ENCODE measurements around the gene SGMS1. TPM values are rescaled to one million over a fixed set of nuclear protein-coding genes. Genes with fewer than 3 reads are reported as not detected.

The SGMS1 gene
- polyA plus RNA-seq, 1 donor (not counting 4 experiments of a cell fraction or from before 2014, with no cell fraction given) = 18.3 TPM

GRCh38 chr10:50360077-50360850 lies 263.5 kb downstream of the SGMS1 start:
- H3K36me3 ChIP-seq (ENCODE audit: control insufficient read depth in 2 of 2, extremely low read depth in 1 of 2, insufficient read depth in 2 of 2, low read length in 2 of 2) = no peaks in the 10 kb centered on the region
- no peak overlapping the region for H3K9ac ChIP-seq (ENCODE audit: control insufficient read depth, extremely low read depth, insufficient read depth, low read length)
- no peak overlapping the region for H3K4me2 ChIP-seq (ENCODE audit: control insufficient read depth, extremely low read depth, insufficient read depth, low read depth, low read length)
- peaks cover 10% of the 10 kb centered on the region for H3K79me2 ChIP-seq (ENCODE audit: control insufficient read depth, insufficient read depth, low read length)
- no peak overlapping the region for H3K4me3 ChIP-seq (ENCODE audit: control insufficient read depth in 2 of 3, extremely low read depth in 1 of 3, insufficient read depth in 2 of 3, low read depth in 1 of 3, low read length in 3 of 3)
- no peaks in the 10 kb centered on the region for H3K27me3 ChIP-seq (ENCODE audit: control insufficient read depth, extremely low read depth, insufficient read depth, low read length)
- H3K27ac ChIP-seq (ENCODE audit: control insufficient read depth, insufficient read depth, low read length) = no peak overlapping the region
- no peaks in the 10 kb centered on the region for H3K9me1 ChIP-seq (ENCODE audit: control insufficient read depth, extremely low read depth, insufficient read depth, low read length)
- no peaks in the 10 kb centered on the region for H4K20me1 ChIP-seq (ENCODE audit: control insufficient read depth, extremely low read depth, insufficient read depth, low read length)
- dilution Hi-C loops (cut with MboI; ENCODE audit: extremely low pct_ligation_motif_present, low sequenced_read_pairs) = no loop called here
- DNase-seq (ENCODE audit: low read depth, low spot score) (no peak), FAIRE-seq (no peak)
- peaks cover 8% of the 10 kb centered on the region for H3K4me1 ChIP-seq (ENCODE audit: control insufficient read depth, extremely low read depth, insufficient read depth, low read length)
- H2AFZ ChIP-seq (ENCODE audit: control insufficient read depth, low read length) = no peak overlapping the region
- no peaks in the 10 kb centered on the region for H3K9me3 ChIP-seq (ENCODE audit: control insufficient read depth, low read depth, low read length)
- TF ChIP-seq CTCF (optimal IDR thresholded peaks at IDR 0.05 in 1 of 3, IDR thresholded peaks at IDR 0.05 in 1 of 3, conservative IDR thresholded peaks at IDR 0.05 in 1 of 3; ENCODE audit: extremely low read depth in 1 of 3, insufficient read depth in 2 of 3, low read length in 3 of 3) (no peak), EZH2 (IDR thresholded peaks at IDR 0.05; ENCODE audit: low read length) (no peak)

- no peak overlapping the region for H3K27ac ChIP-seq (ENCODE audit: control insufficient read depth, insufficient read depth, low read length)
- H2AFZ ChIP-seq (ENCODE audit: control insufficient read depth, low read length) = no peak overlapping the region
- dilution Hi-C loops (cut with MboI; ENCODE audit: extremely low pct_ligation_motif_present, low sequenced_read_pairs) = no loop called here
- H3K4me3 ChIP-seq (ENCODE audit: control insufficient read depth in 2 of 3, extremely low read depth in 1 of 3, insufficient read depth in 2 of 3, low read depth in 1 of 3, low read length in 3 of 3) = no peak overlapping the region
- H3K9me3 ChIP-seq (ENCODE audit: control insufficient read depth, low read depth, low read length) = no peaks in the 10 kb centered on the region
- H3K9ac ChIP-seq (ENCODE audit: control insufficient read depth, extremely low read depth, insufficient read depth, low read length) = no peak overlapping the region
- FAIRE-seq (no peak), DNase-seq (ENCODE audit: low read depth, low spot score) (no peak)
- H3K27me3 ChIP-seq (ENCODE audit: control insufficient read depth, extremely low read depth, insufficient read depth, low read length) = no peaks in the 10 kb centered on the region
- H3K36me3 ChIP-seq (ENCODE audit: control insufficient read depth in 2 of 2, extremely low read depth in 1 of 2, insufficient read depth in 2 of 2, low read length in 2 of 2) = no peaks in the 10 kb centered on the region
- peaks cover 10% of the 10 kb centered on the region for H3K79me2 ChIP-seq (ENCODE audit: control insufficient read depth, insufficient read depth, low read length)
- H3K9me1 ChIP-seq (ENCODE audit: control insufficient read depth, extremely low read depth, insufficient read depth, low read length) = no peaks in the 10 kb centered on the region
- TF ChIP-seq EZH2 (IDR thresholded peaks at IDR 0.05; ENCODE audit: low read length) (no peak), CTCF (optimal IDR thresholded peaks at IDR 0.05 in 1 of 3, IDR thresholded peaks at IDR 0.05 in 1 of 3, conservative IDR thresholded peaks at IDR 0.05 in 1 of 3; ENCODE audit: extremely low read depth in 1 of 3, insufficient read depth in 2 of 3, low read length in 3 of 3) (no peak)
- no peak overlapping the region for H3K4me2 ChIP-seq (ENCODE audit: control insufficient read depth, extremely low read depth, insufficient read depth, low read depth, low read length)
- no peaks in the 10 kb centered on the region for H4K20me1 ChIP-seq (ENCODE audit: control insufficient read depth, extremely low read depth, insufficient read depth, low read length)
- peaks cover 8% of the 10 kb centered on the region for H3K4me1 ChIP-seq (ENCODE audit: control insufficient read depth, extremely low read depth, insufficient read depth, low read length)
These were observed 264.6 kb downstream of the SGMS1 start for GRCh38 chr10:50358925-50359687.
